GM23338 (cell line): Measurements from ENCODE around the gene DNAH8. TPM values are rescaled to one million over a fixed set of nuclear protein-coding genes. Genes with fewer than 3 reads are reported as not detected.

Experiments
- ATAC-seq: fragments of 200-7000 bp; cut with Tn5 transposase; 3 replicates; pipeline ENCODE4 v1.9.1; 2020
- DNase-seq: peaks from one replicate; pipeline ENCODE4 v3.0.0-alpha.2; 2015; ENCODE audit warnings: low spot score
- H2AFZ ChIP-seq: fragments of 200-600 bp; sonication (generic); 2 replicates; pipeline ENCODE4 v1.8.0; 2016; ENCODE audit warnings: antibody characterized with exemption, mild to moderate bottlenecking, moderate library complexity
- H3F3A ChIP-seq: fragments of 200-600 bp; sonication (generic); replicated peaks from 2 replicates; pipeline ENCODE4 v1.8.0; 2017; ENCODE audit warnings: antibody characterized with exemption, mixed run types, low read depth
- H3K27ac ChIP-seq: fragments of 200-600 bp; sonication (generic); 2 replicates; pipeline ENCODE4 v1.6.1; 2016; ENCODE audit warnings: low read depth
- H3K27me3 ChIP-seq: fragments of 200-600 bp; sonication (generic); 2 replicates; pipeline ENCODE4 v1.8.0; 2016; ENCODE audit warnings: mild to moderate bottlenecking, mixed run types, moderate library complexity; ENCODE audit not compliant: insufficient read depth
- H3K36me3 ChIP-seq: fragments of 200-600 bp; sonication (generic); 2 replicates; pipeline ENCODE4 v1.8.0; 2016; ENCODE audit warnings: mild to moderate bottlenecking; ENCODE audit not compliant: insufficient read depth
- H3K4me1 ChIP-seq: fragments of 200-600 bp; sonication (generic); 2 replicates; pipeline ENCODE4 v1.8.0; 2016; ENCODE audit warnings: mild to moderate bottlenecking, moderate library complexity; ENCODE audit not compliant: insufficient read depth
- H3K4me2 ChIP-seq: fragments of 200-600 bp; sonication (generic); 2 replicates; pipeline ENCODE4 v1.7.1; 2017; ENCODE audit warnings: mixed run types
- H3K4me3 ChIP-seq: fragments of 200-600 bp; sonication (generic); 2 replicates; pipeline ENCODE4 v1.6.1; 2016; ENCODE audit warnings: mixed run types
- H3K79me2 ChIP-seq: fragments of 200-600 bp; sonication (generic); replicated peaks from 2 replicates; pipeline ENCODE4 v1.8.0; 2017; ENCODE audit warnings: mild to moderate bottlenecking; ENCODE audit not compliant: insufficient read depth
- H3K9me2 ChIP-seq: fragments of 200-600 bp; sonication (generic); 2 replicates; pipeline ENCODE4 v1.8.0; 2017; ENCODE audit not compliant: insufficient read depth
- H4K20me1 ChIP-seq: fragments of 200-600 bp; sonication (generic); replicated peaks from 2 replicates; pipeline ENCODE4 v1.8.0; 2017; ENCODE audit warnings: mild to moderate bottlenecking; ENCODE audit not compliant: insufficient read depth
- H3K27ac Mint-ChIP-seq: 2 replicates; pipeline ENCODE4 v1.8.0; 2020; ENCODE audit warnings: inconsistent platforms, mild to moderate bottlenecking, moderate library complexity, mixed read lengths
- H3K27me3 Mint-ChIP-seq: 3 replicates; pipeline ENCODE4 v1.8.0; 2022; ENCODE audit warnings: low read depth, mild to moderate bottlenecking, moderate library complexity, mixed read lengths, inconsistent platforms; ENCODE audit not compliant: insufficient read depth, poor library complexity
- H3K36me3 Mint-ChIP-seq: 3 replicates; pipeline ENCODE4 v1.8.0; 2021; ENCODE audit warnings: low read depth, mild to moderate bottlenecking, inconsistent platforms, moderate library complexity, mixed read lengths
- H3K4me1 Mint-ChIP-seq: 3 replicates; pipeline ENCODE4 v1.8.0; 2020; ENCODE audit warnings: mild to moderate bottlenecking, inconsistent platforms, mixed read lengths
- H3K4me3 Mint-ChIP-seq: 3 replicates; pipeline ENCODE4 v1.8.0; 2021; ENCODE audit warnings: moderate library complexity, mild to moderate bottlenecking, inconsistent platforms, mixed read lengths
- H3K9me3 Mint-ChIP-seq: 3 replicates; pipeline ENCODE4 v1.8.0; 2020; ENCODE audit warnings: moderate library complexity, mild to moderate bottlenecking, inconsistent platforms, mixed read lengths
- ETS1 ChIP-seq: IDR thresholded peaks from 2 replicates; pipeline ENCODE4 v1.6.1; 2016; ENCODE audit warnings: antibody characterized with exemption
- NANOG ChIP-seq: IDR thresholded peaks from 2 replicates; pipeline ENCODE4 v1.6.1; 2016; ENCODE audit warnings: antibody characterized with exemption, borderline replicate concordance
- polyA plus RNA-seq: library from polyadenylated mRNA; unstranded; fragments of >200 nt; fragmentation: Nextera tagmentation; extraction: Ambion mirVana; gene quantifications from 2 replicates; pipeline ENCODE4 v1.2.1, GENCODE V29; 2016
- total RNA-seq: library from RNA; depleted of rRNA; stranded (reverse); fragments of >200 nt; shearing (Covaris generic); gene quantifications from 2 replicates; pipeline ENCODE4 v1.2.3, GENCODE V29; 2014
- TF ChIP-seq, protein P1 (sequence below): fragments of 250-450 bp; sonication (Bioruptor Pico); IDR thresholded peaks from 2 replicates; pipeline ENCODE4 v1.5.0; 2020; ENCODE audit warnings: mild to moderate bottlenecking, moderate library complexity
- TF ChIP-seq, protein P2 (sequence below): IDR thresholded peaks from one replicate; pipeline ENCODE4 v1.6.1; 2018; ENCODE audit warnings: antibody characterized with exemption; ENCODE audit not compliant: unreplicated experiment

The DNAH8 gene
- total and polyA plus RNA-seq, 2 experiments from 2014 or later: 0.02 TPM; not detected in 1

- TF ChIP-seq, protein P1, sequence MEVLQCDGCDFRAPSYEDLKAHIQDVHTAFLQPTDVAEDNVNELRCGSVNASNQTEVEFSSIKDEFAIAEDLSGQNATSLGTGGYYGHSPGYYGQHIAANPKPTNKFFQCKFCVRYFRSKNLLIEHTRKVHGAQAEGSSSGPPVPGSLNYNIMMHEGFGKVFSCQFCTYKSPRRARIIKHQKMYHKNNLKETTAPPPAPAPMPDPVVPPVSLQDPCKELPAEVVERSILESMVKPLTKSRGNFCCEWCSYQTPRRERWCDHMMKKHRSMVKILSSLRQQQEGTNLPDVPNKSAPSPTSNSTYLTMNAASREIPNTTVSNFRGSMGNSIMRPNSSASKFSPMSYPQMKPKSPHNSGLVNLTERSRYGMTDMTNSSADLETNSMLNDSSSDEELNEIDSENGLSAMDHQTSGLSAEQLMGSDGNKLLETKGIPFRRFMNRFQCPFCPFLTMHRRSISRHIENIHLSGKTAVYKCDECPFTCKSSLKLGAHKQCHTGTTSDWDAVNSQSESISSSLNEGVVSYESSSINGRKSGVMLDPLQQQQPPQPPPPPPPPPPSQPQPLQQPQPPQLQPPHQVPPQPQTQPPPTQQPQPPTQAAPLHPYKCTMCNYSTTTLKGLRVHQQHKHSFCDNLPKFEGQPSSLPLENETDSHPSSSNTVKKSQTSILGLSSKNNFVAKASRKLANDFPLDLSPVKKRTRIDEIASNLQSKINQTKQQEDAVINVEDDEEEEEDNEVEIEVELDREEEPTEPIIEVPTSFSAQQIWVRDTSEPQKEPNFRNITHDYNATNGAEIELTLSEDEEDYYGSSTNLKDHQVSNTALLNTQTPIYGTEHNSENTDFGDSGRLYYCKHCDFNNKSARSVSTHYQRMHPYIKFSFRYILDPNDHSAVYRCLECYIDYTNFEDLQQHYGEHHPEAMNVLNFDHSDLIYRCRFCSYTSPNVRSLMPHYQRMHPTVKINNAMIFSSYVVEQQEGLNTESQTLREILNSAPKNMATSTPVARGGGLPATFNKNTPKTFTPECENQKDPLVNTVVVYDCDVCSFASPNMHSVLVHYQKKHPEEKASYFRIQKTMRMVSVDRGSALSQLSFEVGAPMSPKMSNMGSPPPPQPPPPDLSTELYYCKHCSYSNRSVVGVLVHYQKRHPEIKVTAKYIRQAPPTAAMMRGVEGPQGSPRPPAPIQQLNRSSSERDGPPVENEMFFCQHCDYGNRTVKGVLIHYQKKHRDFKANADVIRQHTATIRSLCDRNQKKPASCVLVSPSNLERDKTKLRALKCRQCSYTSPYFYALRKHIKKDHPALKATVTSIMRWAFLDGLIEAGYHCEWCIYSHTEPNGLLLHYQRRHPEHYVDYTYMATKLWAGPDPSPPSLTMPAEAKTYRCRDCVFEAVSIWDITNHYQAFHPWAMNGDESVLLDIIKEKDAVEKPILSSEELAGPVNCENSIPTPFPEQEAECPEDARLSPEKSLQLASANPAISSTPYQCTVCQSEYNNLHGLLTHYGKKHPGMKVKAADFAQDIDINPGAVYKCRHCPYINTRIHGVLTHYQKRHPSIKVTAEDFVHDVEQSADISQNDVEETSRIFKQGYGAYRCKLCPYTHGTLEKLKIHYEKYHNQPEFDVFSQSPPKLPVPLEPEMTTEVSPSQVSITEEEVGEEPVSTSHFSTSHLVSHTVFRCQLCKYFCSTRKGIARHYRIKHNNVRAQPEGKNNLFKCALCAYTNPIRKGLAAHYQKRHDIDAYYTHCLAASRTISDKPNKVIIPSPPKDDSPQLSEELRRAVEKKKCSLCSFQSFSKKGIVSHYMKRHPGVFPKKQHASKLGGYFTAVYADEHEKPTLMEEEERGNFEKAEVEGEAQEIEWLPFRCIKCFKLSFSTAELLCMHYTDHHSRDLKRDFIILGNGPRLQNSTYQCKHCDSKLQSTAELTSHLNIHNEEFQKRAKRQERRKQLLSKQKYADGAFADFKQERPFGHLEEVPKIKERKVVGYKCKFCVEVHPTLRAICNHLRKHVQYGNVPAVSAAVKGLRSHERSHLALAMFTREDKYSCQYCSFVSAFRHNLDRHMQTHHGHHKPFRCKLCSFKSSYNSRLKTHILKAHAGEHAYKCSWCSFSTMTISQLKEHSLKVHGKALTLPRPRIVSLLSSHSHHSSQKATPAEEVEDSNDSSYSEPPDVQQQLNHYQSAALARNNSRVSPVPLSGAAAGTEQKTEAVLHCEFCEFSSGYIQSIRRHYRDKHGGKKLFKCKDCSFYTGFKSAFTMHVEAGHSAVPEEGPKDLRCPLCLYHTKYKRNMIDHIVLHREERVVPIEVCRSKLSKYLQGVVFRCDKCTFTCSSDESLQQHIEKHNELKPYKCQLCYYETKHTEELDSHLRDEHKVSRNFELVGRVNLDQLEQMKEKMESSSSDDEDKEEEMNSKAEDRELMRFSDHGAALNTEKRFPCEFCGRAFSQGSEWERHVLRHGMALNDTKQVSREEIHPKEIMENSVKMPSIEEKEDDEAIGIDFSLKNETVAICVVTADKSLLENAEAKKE: no peak
- TF ChIP-seq, protein P2, sequence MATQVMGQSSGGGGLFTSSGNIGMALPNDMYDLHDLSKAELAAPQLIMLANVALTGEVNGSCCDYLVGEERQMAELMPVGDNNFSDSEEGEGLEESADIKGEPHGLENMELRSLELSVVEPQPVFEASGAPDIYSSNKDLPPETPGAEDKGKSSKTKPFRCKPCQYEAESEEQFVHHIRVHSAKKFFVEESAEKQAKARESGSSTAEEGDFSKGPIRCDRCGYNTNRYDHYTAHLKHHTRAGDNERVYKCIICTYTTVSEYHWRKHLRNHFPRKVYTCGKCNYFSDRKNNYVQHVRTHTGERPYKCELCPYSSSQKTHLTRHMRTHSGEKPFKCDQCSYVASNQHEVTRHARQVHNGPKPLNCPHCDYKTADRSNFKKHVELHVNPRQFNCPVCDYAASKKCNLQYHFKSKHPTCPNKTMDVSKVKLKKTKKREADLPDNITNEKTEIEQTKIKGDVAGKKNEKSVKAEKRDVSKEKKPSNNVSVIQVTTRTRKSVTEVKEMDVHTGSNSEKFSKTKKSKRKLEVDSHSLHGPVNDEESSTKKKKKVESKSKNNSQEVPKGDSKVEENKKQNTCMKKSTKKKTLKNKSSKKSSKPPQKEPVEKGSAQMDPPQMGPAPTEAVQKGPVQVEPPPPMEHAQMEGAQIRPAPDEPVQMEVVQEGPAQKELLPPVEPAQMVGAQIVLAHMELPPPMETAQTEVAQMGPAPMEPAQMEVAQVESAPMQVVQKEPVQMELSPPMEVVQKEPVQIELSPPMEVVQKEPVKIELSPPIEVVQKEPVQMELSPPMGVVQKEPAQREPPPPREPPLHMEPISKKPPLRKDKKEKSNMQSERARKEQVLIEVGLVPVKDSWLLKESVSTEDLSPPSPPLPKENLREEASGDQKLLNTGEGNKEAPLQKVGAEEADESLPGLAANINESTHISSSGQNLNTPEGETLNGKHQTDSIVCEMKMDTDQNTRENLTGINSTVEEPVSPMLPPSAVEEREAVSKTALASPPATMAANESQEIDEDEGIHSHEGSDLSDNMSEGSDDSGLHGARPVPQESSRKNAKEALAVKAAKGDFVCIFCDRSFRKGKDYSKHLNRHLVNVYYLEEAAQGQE: no peak
- no peak for TF ChIP-seq NANOG
Measured at GRCh38 chr6:38749473-38749872, 34.4 kb downstream of the DNAH8 start (continued).

- no peak overlapping the region for H3K4me3 Mint-ChIP-seq
- no peak overlapping the region for H3K4me3 ChIP-seq
- H4K20me1 ChIP-seq: no peaks in the 10 kb centered on the region
- H3K9me3 Mint-ChIP-seq: no peaks in the 10 kb centered on the region
- DNase-seq (no peak), ATAC-seq (no peak)
- H2AFZ ChIP-seq: no peak overlapping the region
- no peaks in the 10 kb centered on the region for H3K36me3 ChIP-seq
- H3K27ac ChIP-seq: no peak overlapping the region
- no peaks in the 10 kb centered on the region for H3K4me1 ChIP-seq
- H3K9me2 ChIP-seq: no peaks in the 10 kb centered on the region
- peaks cover 4% of the 10 kb centered on the region for H3K27me3 Mint-ChIP-seq
- H3K4me2 ChIP-seq: no peak overlapping the region
- H3K79me2 ChIP-seq: no peaks in the 10 kb centered on the region
- H3K36me3 Mint-ChIP-seq: no peaks in the 10 kb centered on the region
- H3K4me1 Mint-ChIP-seq: no peaks in the 10 kb centered on the region
- no peak overlapping the region for H3K27ac Mint-ChIP-seq
- no peaks in the 10 kb centered on the region for H3F3A ChIP-seq
- H3K27me3 ChIP-seq: no peaks in the 10 kb centered on the region
- TF ChIP-seq ETS1: no peak
- TF ChIP-seq, protein P2: no peak
Measured at GRCh38 chr6:38750968-38751615, 36.0 kb downstream of the DNAH8 start.
